ENCODE results near the gene TERT. TPM values are rescaled to one million over a fixed set of nuclear protein-coding genes. Genes with fewer than 3 reads are reported as not detected.

TERT gene
- total and polyA plus RNA-seq, 2 of the 13 experiments (the other 11 are each of a cell fraction or from before 2014, with no cell fraction given) = 4.3 to 5.9 TPM

- TF ChIP-seq REST (IDR thresholded peaks at IDR 0.05; ENCODE audit: borderline replicate concordance in 1 of 2, low read depth in 1 of 2, low read length in 2 of 2) (peak; percentile 95 to 98), ZNF607 (CRISPR knock-in tag; IDR thresholded peaks at IDR 0.05; ENCODE audit: borderline replicate concordance) (peak; percentile 74; the same call in 1 of the 2 replicates), ZNF292 (CRISPR knock-in tag; IDR thresholded peaks at IDR 0.05; ENCODE audit: borderline replicate concordance, low read depth) (no peak), MTF1 (CRISPR knock-in tag; IDR thresholded peaks at IDR 0.05) (peak; percentile 78; the same call in 1 of the 2 replicates), MXD4 (CRISPR knock-in tag; IDR thresholded peaks at IDR 0.05) (peak; percentile 64; the same call in 1 of the 2 replicates), JUNB (CRISPR knock-in tag; IDR thresholded peaks at IDR 0.05; ENCODE audit: borderline replicate concordance) (0 out of 2 replicates have a peak, but pooled peaks have one; percentile 42), ZNF101 (CRISPR knock-in tag; IDR thresholded peaks at IDR 0.05; ENCODE audit: borderline replicate concordance, low read depth) (no peak), NR2F6 (IDR thresholded peaks at IDR 0.05) (no peak), NR2F6 (CRISPR knock-in tag; IDR thresholded peaks at IDR 0.05) (0 out of 2 replicates have a peak, but pooled peaks have one; percentile 37), RNF219 (CRISPR knock-in tag; IDR thresholded peaks at IDR 0.05) (no peak), U2AF2 (IDR thresholded peaks at IDR 0.05; ENCODE audit: low read depth, low read length) (no peak), MAF1 (CRISPR knock-in tag; IDR thresholded peaks at IDR 0.05; ENCODE audit: borderline replicate concordance) (peak; percentile 86; the same call in 1 of the 2 replicates), ZNF343 (CRISPR knock-in tag; IDR thresholded peaks at IDR 0.05) (no peak), SPEN (CRISPR knock-in tag; IDR thresholded peaks at IDR 0.05; ENCODE audit: low read depth) (no peak), ELF3 (CRISPR knock-in tag; IDR thresholded peaks at IDR 0.05) (peak; percentile 63), SOX5 (CRISPR knock-in tag; IDR thresholded peaks at IDR 0.05; ENCODE audit: borderline replicate concordance) (no peak), CTCF (CRISPR knock-in tag; IDR thresholded peaks at IDR 0.05) (no peak), ZNF670 (CRISPR knock-in tag; IDR thresholded peaks at IDR 0.05; ENCODE audit: borderline replicate concordance) (no peak), ZNF17 (CRISPR knock-in tag; IDR thresholded peaks at IDR 0.05) (no peak), FOXC1 (CRISPR knock-in tag; IDR thresholded peaks at IDR 0.05; ENCODE audit: borderline replicate concordance) (peak; percentile 75; the same call in 1 of the 2 replicates), ZNF24 (IDR thresholded peaks at IDR 0.05) (no peak), ZNF136 (CRISPR knock-in tag; IDR thresholded peaks at IDR 0.05; ENCODE audit: low read depth) (no peak), HOXA7 (CRISPR knock-in tag; IDR thresholded peaks at IDR 0.05) (no peak), ZFP36L2 (CRISPR knock-in tag; IDR thresholded peaks at IDR 0.05) (0 out of 2 replicates have a peak, but pooled peaks have one; percentile 87)
These were observed 48.0 kb downstream of the TERT start (continued) for GRCh38 chr5:1246711-1247431.

All from HepG2 (cell line).